SK-MEL-5 (cell line): ENCODE data around the gene EXO1. TPM values are rescaled to one million over a fixed set of nuclear protein-coding genes. Genes with fewer than 3 reads are reported as not detected.

Experiments
- DNase-seq: peaks from one replicate; pipeline ENCODE4 v3.0.0-alpha.2; 2016; ENCODE audit warnings: low read depth, low spot score
- in situ Hi-C: cut with HindIII; loops from 2 replicates; pipeline ENCODE4 v1.10.0; 2016; ENCODE audit warnings: low sequenced_read_pairs, high pct_unique_total_duplicates, low pct_unique_long_range_greater_than_20kb
- total RNA-seq: library from RNA; depleted of rRNA; stranded (reverse); fragments of >200 nt; shearing (Covaris generic); gene quantifications from 2 replicates; pipeline ENCODE4 v1.2.3, GENCODE V29; 2014

Gene EXO1
- total RNA-seq, 1 experiment from 2014 or later = 34.6 TPM

GRCh38 chr1:241827264-241827663 is 20.7 kb upstream of the EXO1 start:
- in situ Hi-C loops = no loop called here

GRCh38 chr1:241828463-241829021 is 19.5 kb upstream of the EXO1 start:
- in situ Hi-C loops = no loop called here
- DNase-seq = no peak

More at GRCh38 chr1:241827264-241827663, 20.7 kb upstream of the EXO1 start:
- no peak for DNase-seq

GRCh38 chr1:241829468-241829867 is 18.5 kb upstream of the EXO1 start:
- no peak for DNase-seq
- in situ Hi-C loops = no loop called here

- in situ Hi-C loops = no loop called here
- peak; percentile 69 for DNase-seq
These were observed 13.1 kb upstream of the EXO1 start for GRCh38 chr1:241834733-241835377.

- in situ Hi-C loops = no loop called here
These were observed 11.1 kb upstream of the EXO1 start for GRCh38 chr1:241836941-241837340.

GRCh38 chr1:241837416-241837815 is 10.6 kb upstream of the EXO1 start:
- DNase-seq = no peak
- in situ Hi-C loops = no loop called here

More at GRCh38 chr1:241836941-241837340, 11.1 kb upstream of the EXO1 start:
- no peak for DNase-seq

GRCh38 chr1:241837901-241838300 is 10.1 kb upstream of the EXO1 start:
- in situ Hi-C loops = no loop called here
- DNase-seq = peak; percentile 34

- in situ Hi-C loops = no loop called here
- DNase-seq = no peak
These were observed 9.1 kb upstream of the EXO1 start for GRCh38 chr1:241838897-241839296.

GRCh38 chr1:241839369-241839979 is 8.5 kb upstream of the EXO1 start:
- in situ Hi-C loops = no loop called here
- DNase-seq = no peak

- no peak for DNase-seq
- in situ Hi-C loops = no loop called here
These were observed 7.8 kb upstream of the EXO1 start for GRCh38 chr1:241840164-241840563.

GRCh38 chr1:241841691-241842090 is 6.3 kb upstream of the EXO1 start:
- in situ Hi-C loops = no loop called here

GRCh38 chr1:241842565-241842964 is 5.4 kb upstream of the EXO1 start:
- no peak for DNase-seq
- in situ Hi-C loops = no loop called here

More at GRCh38 chr1:241841691-241842090, 6.3 kb upstream of the EXO1 start:
- no peak for DNase-seq

GRCh38 chr1:241844593-241844992 is 3.4 kb upstream of the EXO1 start:
- DNase-seq = no peak
- in situ Hi-C loops = no loop called here

- in situ Hi-C loops = no loop called here
- no peak for DNase-seq
These were observed 1.6 kb upstream of the EXO1 start for GRCh38 chr1:241846375-241846774.

GRCh38 chr1:241846862-241847539 is 1.0 kb upstream of the EXO1 start:
- in situ Hi-C loops = no loop called here

GRCh38 chr1:241847540-241847795 is 536 bp upstream of the EXO1 start:
- in situ Hi-C loops = no loop called here
- no peak for DNase-seq

More at GRCh38 chr1:241846862-241847539, 1.0 kb upstream of the EXO1 start:
- no peak for DNase-seq

- no peak for DNase-seq
- in situ Hi-C loops = no loop called here
These were observed 811 bp downstream of the EXO1 start for GRCh38 chr1:241848686-241849344.

- in situ Hi-C loops = no loop called here
- DNase-seq = no peak
These were observed 1.3 kb downstream of the EXO1 start for GRCh38 chr1:241849345-241849695.
